Ascending aorta (tissue), 2 donors: ENCODE measurements around the gene VILL. TPM values are rescaled to one million over a fixed set of nuclear protein-coding genes. Genes with fewer than 3 reads are reported as not detected.

ENCODE experiments used
- DNase-seq, 2 donors: peaks; one replicate each; pipeline ENCODE4 v3.0.0-alpha.2; 2019; ENCODE audit warnings: low spot score in 2 of 2
- H3K27ac ChIP-seq, 2 donors: fragments of 200-600 bp; sonication (generic); one replicate each; pipeline ENCODE4 v1.5.1; 2016 to 2017; ENCODE audit warnings: mild to moderate bottlenecking in 1 of 2
- H3K27me3 ChIP-seq: fragments of 200-600 bp; sonication (generic); one replicate; pipeline ENCODE4 v1.5.1; 2017
- H3K36me3 ChIP-seq, 2 donors: fragments of 200-600 bp; sonication (generic); one replicate each; pipeline ENCODE4 v1.5.1; 2016
- H3K4me1 ChIP-seq, 2 donors: fragments of 200-600 bp; sonication (generic); one replicate each; pipeline ENCODE4 v1.5.1; 2016 to 2017; ENCODE audit warnings: mild to moderate bottlenecking in 1 of 2
- H3K4me3 ChIP-seq, 2 donors: fragments of 200-600 bp; sonication (generic); one replicate each; pipeline ENCODE4 v1.5.1; 2016 to 2017; ENCODE audit warnings: mild to moderate bottlenecking in 1 of 2
- H3K9me3 ChIP-seq, 2 donors: fragments of 200-600 bp; sonication (generic); one replicate each; pipeline ENCODE4 v1.5.1; 2016
- intact Hi-C: fragments of 100-400 bp; cut with DNase I; formaldehyde crosslinking; loops from one replicate; pipeline ENCODE4 v1.15.1; 2023
- total RNA-seq: library from RNA; depleted of rRNA; stranded (reverse); fragments of >200 nt; gene quantifications from one replicate; pipeline ENCODE4 v1.1.0, GENCODE V29; 2016
- TF ChIP-seq, protein P1 (sequence below), 3 experiments: fragments of 200-600 bp in 2 of 3; fragments of 450-650 bp in 1 of 3; sonication (generic) in 2 of 3; IDR thresholded peaks; one replicate each; pipeline ENCODE4 v1.5.1; 2016 to 2019; ENCODE audit warnings: antibody characterized with exemption in 3 of 3, mild to moderate bottlenecking in 1 of 3, moderate library complexity in 1 of 3

Gene VILL
- total RNA-seq, 1 donor from 2014 or later = 6.3 TPM

DNA sequence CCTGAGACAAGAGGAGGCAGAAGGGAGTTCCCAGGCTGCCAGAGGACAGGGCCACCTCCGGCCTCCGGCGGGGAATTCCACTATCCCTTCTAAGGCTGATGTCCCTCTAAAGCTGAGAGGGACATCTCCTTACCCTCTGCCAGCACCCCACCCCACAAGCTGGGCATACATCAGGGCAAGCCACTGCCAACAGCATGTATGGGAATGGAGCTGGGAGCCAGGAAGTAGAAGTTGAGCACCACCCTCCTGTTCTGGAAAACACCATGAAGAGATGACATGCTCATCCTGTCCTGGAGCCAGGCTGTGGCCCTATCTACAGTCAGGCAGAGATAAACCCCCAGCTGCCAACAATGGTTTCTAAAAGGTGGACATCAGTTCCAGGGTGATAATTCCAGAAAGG, 31.7 kb downstream of the VILL start:
- no peaks in the 10 kb centered on the region for H3K27me3 ChIP-seq
- H3K4me1 ChIP-seq = peaks cover 7 to 15% of the 10 kb centered on the region in 2 donors
- H3K9me3 ChIP-seq = no peaks in the 10 kb centered on the region
- peak overlapping the region; percentile 2 to 45 for H3K27ac ChIP-seq
- no peak for DNase-seq
- peaks cover 16 to 35% of the 10 kb centered on the region in 2 donors for H3K36me3 ChIP-seq
- no peak overlapping the region for H3K4me3 ChIP-seq
- TF ChIP-seq, protein P1, sequence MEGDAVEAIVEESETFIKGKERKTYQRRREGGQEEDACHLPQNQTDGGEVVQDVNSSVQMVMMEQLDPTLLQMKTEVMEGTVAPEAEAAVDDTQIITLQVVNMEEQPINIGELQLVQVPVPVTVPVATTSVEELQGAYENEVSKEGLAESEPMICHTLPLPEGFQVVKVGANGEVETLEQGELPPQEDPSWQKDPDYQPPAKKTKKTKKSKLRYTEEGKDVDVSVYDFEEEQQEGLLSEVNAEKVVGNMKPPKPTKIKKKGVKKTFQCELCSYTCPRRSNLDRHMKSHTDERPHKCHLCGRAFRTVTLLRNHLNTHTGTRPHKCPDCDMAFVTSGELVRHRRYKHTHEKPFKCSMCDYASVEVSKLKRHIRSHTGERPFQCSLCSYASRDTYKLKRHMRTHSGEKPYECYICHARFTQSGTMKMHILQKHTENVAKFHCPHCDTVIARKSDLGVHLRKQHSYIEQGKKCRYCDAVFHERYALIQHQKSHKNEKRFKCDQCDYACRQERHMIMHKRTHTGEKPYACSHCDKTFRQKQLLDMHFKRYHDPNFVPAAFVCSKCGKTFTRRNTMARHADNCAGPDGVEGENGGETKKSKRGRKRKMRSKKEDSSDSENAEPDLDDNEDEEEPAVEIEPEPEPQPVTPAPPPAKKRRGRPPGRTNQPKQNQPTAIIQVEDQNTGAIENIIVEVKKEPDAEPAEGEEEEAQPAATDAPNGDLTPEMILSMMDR (IDR thresholded peaks at IDR 0.05) = no peak
- intact Hi-C loops = no loop called here

DNA sequence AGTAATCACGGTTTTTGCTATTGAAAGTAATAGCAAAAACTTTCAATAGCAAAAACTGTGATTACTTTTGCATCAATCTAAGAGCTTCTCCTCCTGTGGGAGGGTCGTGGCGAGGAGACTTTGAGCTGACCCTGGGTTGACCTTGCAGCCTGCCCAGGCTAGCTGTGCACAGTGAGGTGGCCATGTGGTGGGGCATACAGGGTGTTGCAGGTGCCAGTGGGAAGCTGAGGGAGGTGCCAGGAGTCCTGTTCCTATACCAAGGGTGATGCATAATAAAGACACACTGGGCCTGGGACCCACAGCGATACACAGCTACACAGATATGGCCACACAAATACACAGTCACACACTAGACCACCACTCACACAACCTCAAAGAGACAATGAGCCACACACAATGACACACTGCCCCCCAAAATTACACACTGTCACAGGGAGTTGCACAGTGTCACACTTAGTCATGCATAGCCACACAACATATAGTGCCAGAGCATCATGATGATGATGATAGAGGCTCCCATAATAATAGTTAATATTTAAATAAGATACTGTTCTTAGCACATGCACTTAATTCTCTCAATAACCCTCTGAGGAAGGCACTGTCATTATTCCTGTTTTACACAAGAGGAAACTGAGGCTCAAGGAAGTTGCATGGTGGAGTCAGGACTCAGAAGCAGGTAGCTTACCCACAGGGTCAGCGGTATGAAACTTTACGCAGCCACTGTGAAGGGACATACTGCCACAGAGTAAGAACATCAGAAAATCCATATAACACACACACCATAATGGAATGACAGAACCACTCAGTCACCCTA, 32.5 kb downstream of the VILL start:
- no peak for DNase-seq
- Histone ChIP-seq H3K36me3 (peaks cover 8 to 27% of the 10 kb centered on the region in 2 donors), H3K4me1 (peaks cover 7 to 15% of the 10 kb centered on the region in 2 donors), H3K9me3 (no peaks in the 10 kb centered on the region), H3K27ac (peak overlapping the region in 1 of 2 donors; percentile 98), H3K27me3 (no peaks in the 10 kb centered on the region), H3K4me3 (peak overlapping the region; percentile 71 to 87)
- intact Hi-C loops = no loop called here
- TF ChIP-seq, protein P1 (IDR thresholded peaks at IDR 0.05) = no peak

DNA sequence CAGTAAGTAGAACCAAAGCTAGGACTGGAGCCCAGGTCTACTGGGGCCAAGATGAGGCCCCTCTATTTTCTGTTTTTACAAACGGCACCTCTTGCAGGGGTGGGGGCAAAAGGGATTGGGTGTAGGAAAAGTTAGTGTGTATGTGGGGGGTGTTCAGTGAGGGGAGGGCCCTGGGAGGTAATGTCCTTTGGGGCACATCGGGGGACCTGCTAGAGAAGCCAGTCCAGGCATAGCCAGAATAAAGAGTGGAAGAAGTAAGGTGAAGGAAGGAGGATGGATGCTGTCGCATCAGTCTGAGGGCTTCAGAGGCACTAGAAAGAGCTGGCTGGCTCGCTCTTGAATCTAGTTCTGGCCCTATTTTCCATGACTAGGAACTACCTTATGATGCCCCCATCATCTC, 36.3 kb downstream of the VILL start:
- intact Hi-C loops = no loop called here
- H3K27ac ChIP-seq = peak overlapping the region; percentile 92 to 98
- peak in 1 of 2 donors; percentile 55 for DNase-seq
- H3K36me3 ChIP-seq = no peaks in the 10 kb centered on the region
- TF ChIP-seq, protein P1 (IDR thresholded peaks at IDR 0.05) = no peak
- peaks cover 25 to 36% of the 10 kb centered on the region in 2 donors for H3K4me1 ChIP-seq
- no peaks in the 10 kb centered on the region for H3K9me3 ChIP-seq
- H3K27me3 ChIP-seq = no peaks in the 10 kb centered on the region
- no peak overlapping the region for H3K4me3 ChIP-seq

DNA sequence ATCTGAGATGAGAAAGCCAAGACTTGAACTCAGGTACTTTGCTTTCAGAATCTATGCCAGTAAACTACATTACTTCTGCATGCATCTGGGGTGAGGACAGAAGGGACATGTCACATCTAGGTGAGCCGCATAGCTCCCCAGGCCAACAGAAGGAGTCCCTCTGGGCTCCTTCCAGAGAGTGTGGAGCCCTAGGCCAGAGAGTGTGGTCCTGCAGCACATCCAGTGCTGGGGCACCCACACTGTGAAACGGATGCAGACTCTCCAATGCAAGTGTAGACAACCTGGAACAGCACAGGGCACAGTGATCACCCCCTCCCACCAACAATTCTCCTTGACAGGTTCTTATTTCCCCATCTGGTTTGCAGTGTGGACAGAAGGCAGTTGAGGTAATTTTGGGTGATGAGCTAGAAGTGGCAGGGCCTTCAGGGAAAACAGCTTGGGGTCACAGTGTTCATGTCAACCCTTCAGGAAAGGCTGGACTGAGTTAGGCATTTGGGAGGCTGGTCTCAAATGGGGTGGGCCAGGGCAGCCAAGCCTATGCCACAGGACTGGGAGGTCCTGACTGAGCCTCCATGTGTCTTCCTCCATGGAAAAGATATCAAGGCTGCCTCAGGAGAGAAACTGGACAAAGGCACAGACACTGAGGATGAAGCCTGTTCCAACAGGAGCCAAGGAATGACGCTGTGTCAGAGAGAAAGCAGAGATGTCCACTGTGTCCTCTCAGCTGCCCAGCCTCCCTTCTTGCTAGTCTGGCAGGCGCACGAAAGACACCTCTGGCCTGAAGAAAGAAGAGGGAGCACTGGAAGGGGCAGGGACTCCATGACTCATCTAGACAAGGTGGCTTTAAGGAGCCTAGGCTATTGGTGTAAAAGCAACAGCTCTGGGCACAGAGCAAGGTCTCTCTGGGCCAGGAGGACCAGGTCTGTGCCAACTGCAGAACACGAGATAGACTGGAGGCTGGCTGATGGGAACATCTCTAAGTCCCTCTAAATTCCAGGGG, 37.2 kb downstream of the VILL start:
- TF ChIP-seq, protein P1 (IDR thresholded peaks at IDR 0.05) = no peak
- H3K4me1 ChIP-seq = peaks cover 25 to 36% of the 10 kb centered on the region in 2 donors
- H3K36me3 ChIP-seq = no peaks in the 10 kb centered on the region
- no peaks in the 10 kb centered on the region for H3K27me3 ChIP-seq
- intact Hi-C loops = loop anchor here (2.0 kb wide), 1 partner anchor 137 kb away; the partner anchor contains the start of gene OXSR1
- no peak for DNase-seq
- H3K27ac ChIP-seq = peak overlapping the region; percentile 91 to 97
- H3K9me3 ChIP-seq = no peaks in the 10 kb centered on the region
- H3K4me3 ChIP-seq = peak overlapping the region; percentile 73 to 88

DNA sequence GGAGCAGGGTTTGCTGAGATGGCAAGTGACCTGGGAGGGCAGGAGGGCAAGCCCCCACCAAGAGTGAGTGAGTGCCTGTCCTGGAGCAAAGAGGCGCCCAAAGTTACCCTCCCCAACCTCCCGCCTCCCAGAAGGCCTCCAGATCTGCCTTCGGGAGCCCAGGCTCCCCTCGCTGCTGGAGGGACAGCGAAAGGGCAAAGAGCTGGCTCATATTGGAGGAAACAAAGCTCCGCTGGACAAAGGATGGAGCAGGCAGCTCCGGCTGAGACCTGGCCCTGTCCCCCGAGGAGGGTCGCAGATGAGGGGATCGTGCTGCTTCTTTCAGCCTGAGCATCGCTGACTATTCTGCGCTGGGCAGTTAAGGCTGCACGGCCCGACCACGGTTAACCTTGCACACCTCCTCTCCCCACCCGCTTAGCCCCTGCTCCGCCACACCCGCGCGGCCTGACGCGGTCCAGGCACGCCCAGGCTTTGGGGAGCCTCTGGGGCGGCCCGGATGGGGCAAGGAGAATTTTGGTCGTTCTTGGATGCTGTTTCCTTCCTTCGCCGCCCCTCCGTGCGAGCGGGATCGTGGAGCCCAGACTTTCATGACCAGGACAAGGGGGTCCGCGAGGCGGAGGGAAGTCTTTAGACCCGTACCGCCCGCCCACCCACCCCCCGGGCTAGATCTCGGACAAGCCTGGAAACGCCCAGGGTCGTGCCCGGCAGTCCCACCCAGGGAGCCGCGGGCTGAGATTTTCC, 38.2 kb downstream of the VILL start:
- H3K9me3 ChIP-seq = no peaks in the 10 kb centered on the region
- H3K4me3 ChIP-seq = peak overlapping the region; percentile 73 to 88
- H3K4me1 ChIP-seq = peaks cover 25 to 36% of the 10 kb centered on the region in 2 donors
- DNase-seq = peak in 1 of 2 donors; percentile 72
- TF ChIP-seq, protein P1 (IDR thresholded peaks at IDR 0.05) = no peak
- intact Hi-C loops = loop anchor here (2.0 kb wide), 1 partner anchor 136 kb away; the partner anchor contains the start of gene OXSR1
- no peaks in the 10 kb centered on the region for H3K27me3 ChIP-seq
- no peaks in the 10 kb centered on the region for H3K36me3 ChIP-seq
- H3K27ac ChIP-seq = peak overlapping the region; percentile 91 to 97
